ENCODE results near the gene GATD1. TPM values are rescaled to one million over a fixed set of nuclear protein-coding genes. Genes with fewer than 3 reads are reported as not detected.

The GATD1 gene
- total RNA-seq, 2 donors from 2014 or later = 14.0 to 28.7 TPM

DNA sequence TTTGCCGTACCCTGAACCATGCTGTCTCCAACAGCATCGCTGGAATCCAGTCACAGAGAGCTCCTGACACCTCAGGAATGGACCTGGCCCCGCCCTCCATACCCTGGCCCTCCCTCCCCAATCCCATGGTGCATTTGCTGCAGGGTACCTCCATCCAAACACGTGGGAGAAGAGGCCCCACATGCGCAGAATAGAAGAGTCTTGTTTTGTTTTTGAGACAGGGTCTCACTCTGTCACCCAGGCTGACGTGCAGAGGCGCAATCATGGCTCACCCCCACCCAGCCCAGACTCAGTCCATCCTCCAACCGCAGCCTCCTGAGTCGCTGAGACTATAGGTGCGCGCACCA is 39.1 kb upstream of the GATD1 start:
- H3K9me3 ChIP-seq = no peaks in the 10 kb centered on the region
- ATAC-seq (no peak), DNase-seq (no peak)
- TF ChIP-seq, protein P1, sequence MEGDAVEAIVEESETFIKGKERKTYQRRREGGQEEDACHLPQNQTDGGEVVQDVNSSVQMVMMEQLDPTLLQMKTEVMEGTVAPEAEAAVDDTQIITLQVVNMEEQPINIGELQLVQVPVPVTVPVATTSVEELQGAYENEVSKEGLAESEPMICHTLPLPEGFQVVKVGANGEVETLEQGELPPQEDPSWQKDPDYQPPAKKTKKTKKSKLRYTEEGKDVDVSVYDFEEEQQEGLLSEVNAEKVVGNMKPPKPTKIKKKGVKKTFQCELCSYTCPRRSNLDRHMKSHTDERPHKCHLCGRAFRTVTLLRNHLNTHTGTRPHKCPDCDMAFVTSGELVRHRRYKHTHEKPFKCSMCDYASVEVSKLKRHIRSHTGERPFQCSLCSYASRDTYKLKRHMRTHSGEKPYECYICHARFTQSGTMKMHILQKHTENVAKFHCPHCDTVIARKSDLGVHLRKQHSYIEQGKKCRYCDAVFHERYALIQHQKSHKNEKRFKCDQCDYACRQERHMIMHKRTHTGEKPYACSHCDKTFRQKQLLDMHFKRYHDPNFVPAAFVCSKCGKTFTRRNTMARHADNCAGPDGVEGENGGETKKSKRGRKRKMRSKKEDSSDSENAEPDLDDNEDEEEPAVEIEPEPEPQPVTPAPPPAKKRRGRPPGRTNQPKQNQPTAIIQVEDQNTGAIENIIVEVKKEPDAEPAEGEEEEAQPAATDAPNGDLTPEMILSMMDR (IDR thresholded peaks at IDR 0.05) = no peak
- TF ChIP-seq POLR2A (IDR thresholded peaks at IDR 0.05) = no peak
- H3K4me1 ChIP-seq = peaks cover 27% of the 10 kb centered on the region
- H3K27ac ChIP-seq = no peak overlapping the region
- no peaks in the 10 kb centered on the region for H3K27me3 ChIP-seq
- 86 to 87% methylated on average over 8 to 11 of the region's 11 CpGs for WGBS, 2 donors
- intact Hi-C loops (cut with DNase I) = no loop called here
- no peak overlapping the region for H3K4me3 ChIP-seq
- H3K36me3 ChIP-seq (replicated peaks in 1 of 2; ENCODE audit: insufficient read depth in 1 of 2, low read depth in 2 of 2) = peaks cover 0 to 12% of the 10 kb centered on the region in 2 donors

DNA sequence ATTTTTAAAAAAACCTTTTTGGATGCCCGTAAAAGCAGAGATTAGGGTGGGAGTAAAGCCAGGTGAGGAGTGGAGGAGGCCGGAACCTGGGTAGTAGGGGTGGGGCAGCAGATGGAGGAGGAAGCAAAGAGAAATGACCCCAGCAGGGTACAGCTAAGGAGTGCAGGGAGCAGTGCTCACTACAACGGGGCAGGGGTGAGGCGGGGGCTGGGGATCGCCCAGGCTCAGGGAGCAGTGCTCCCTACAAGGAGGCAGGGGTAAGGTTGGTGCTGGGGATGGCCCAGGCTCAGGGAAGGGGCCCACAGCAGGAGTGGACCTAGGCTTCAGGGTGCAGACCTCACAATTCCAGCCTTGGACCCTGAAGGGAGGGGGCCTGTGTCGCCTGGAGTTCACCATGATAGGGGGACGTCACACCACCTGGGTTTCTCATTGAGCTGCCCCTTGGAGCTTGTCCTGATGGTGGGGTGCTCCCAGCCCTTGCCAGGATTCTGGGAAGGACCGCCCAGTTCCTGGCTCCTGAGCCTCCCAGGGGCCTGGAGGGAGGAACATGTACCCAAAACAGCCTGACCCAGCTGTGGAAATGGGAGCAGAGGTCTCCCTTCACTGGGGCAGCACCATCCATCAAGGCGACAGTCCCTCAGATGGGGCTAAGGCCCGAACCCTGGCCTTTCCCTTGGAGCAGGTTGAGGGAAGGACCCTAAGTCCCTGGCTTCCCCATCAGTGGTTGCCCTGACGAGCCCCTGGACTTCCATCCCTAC is 38.6 kb upstream of the GATD1 start:
- ATAC-seq (no peak), DNase-seq (no peak)
- intact Hi-C loops (cut with DNase I) = no loop called here
- TF ChIP-seq POLR2A (IDR thresholded peaks at IDR 0.05) = no peak
- TF ChIP-seq, protein P1 (IDR thresholded peaks at IDR 0.05) = no peak
- Histone ChIP-seq H3K27me3 (no peaks in the 10 kb centered on the region), H3K4me1 (peaks cover 27% of the 10 kb centered on the region), H3K9me3 (no peaks in the 10 kb centered on the region), H3K36me3 (replicated peaks in 1 of 2; ENCODE audit: insufficient read depth in 1 of 2, low read depth in 2 of 2) (peaks cover 0 to 12% of the 10 kb centered on the region in 2 donors), H3K4me3 (no peak overlapping the region), H3K27ac (no peak overlapping the region)
- 71 to 83% methylated on average over 6 to 11 of the region's 11 CpGs for WGBS, 2 donors

DNA sequence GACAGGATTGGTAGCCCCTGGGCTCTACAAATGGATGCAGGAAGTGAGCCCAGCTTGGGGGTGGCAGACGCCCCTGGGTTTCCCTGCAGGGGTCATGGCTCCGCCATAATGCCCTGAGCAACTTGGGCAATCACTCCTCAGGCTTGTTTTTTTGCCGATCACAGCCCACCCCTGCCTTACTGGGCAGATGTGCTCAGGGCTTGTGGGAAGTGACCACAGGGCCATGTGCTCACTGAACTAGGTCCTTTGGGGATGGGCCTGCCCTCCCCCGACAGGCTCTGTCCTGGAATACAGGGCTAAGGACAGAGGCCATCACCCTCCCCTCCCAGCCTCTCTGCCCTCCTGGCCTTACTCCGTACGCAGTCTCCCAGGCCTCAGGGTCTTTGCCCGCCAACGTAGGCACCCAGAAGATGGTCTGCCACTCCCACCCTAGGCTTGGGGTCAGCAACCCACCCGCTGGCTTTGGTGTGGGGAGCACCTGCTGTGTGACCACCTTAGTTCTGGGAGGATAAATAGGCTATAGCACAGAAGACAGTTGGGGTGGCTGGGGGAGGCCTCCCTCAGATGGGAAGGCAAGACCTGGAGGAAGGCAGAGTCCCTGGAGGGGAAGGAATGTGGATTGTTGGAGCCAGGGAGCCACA is 36.3 kb upstream of the GATD1 start:
- H3K4me3 ChIP-seq = no peak overlapping the region
- no peaks in the 10 kb centered on the region for H3K9me3 ChIP-seq
- intact Hi-C loops (cut with DNase I) = no loop called here
- no peak overlapping the region for H3K27ac ChIP-seq
- H3K27me3 ChIP-seq = no peaks in the 10 kb centered on the region
- H3K36me3 ChIP-seq (replicated peaks in 1 of 2; ENCODE audit: insufficient read depth in 1 of 2, low read depth in 2 of 2) = peaks cover 0 to 12% of the 10 kb centered on the region in 2 donors
- 72 to 100% methylated on average over 6 to 8 of the region's 9 CpGs for WGBS, 2 donors
- DNase-seq (no peak), ATAC-seq (no peak)
- peaks cover 25% of the 10 kb centered on the region for H3K4me1 ChIP-seq
- TF ChIP-seq, protein P1 (IDR thresholded peaks at IDR 0.05) = no peak

DNA sequence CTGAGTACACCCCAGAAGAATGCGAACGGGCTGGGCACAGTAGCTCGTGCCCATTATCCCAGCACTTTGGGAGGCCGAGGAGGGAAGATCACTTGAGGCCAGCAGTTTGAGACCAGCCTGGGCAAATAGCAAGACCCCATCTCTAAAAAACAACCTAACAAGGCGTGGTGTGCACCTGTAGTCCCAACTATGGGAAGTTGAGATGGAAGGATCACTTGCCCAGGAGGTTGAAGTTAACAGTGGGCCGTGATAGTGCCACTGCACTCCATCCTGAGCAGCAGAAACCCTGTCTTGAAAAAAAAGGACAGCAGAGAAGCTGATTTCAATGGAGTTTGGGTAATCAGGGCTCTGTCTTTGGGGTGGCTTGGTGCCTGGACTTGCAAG is 35.8 kb upstream of the GATD1 start:
- intact Hi-C loops (cut with DNase I) = no loop called here
- 87 to 91% methylated on average over 6 of the region's 6 CpGs for WGBS, 2 donors
- H3K4me3 ChIP-seq = no peak overlapping the region

More for the DNA sequence above, 35.8 kb upstream of the GATD1 start:
- no peak overlapping the region for H3K27ac ChIP-seq
- H3K36me3 ChIP-seq (replicated peaks in 1 of 2; ENCODE audit: insufficient read depth in 1 of 2, low read depth in 2 of 2) = peaks cover 0 to 12% of the 10 kb centered on the region in 2 donors
- H3K27me3 ChIP-seq = no peaks in the 10 kb centered on the region
- ATAC-seq (no peak), DNase-seq (no peak)
- peaks cover 25% of the 10 kb centered on the region for H3K4me1 ChIP-seq
- no peaks in the 10 kb centered on the region for H3K9me3 ChIP-seq
- TF ChIP-seq, protein P1 (IDR thresholded peaks at IDR 0.05) = no peak
- no peak for TF ChIP-seq POLR2A (IDR thresholded peaks at IDR 0.05)

Measured in body of pancreas (tissue), 4 donors.